Thyroid gland (tissue), 4 donors: ENCODE results near the gene ZNF407. TPM values are rescaled to one million over a fixed set of nuclear protein-coding genes. Genes with fewer than 3 reads are reported as not detected.

ENCODE experiments used
- DNase-seq, 2 donors: peaks; one replicate each; pipeline ENCODE4 v3.0.0-alpha.2; 2019
- H3K27ac ChIP-seq, 3 donors: fragments of 200-600 bp; sonication (generic); 1 replicate in 2 of 3; 2 replicates in 1 of 3; pipeline ENCODE4 v1.5.1; 2016 to 2019; ENCODE audit warnings: mild to moderate bottlenecking in 1 of 3, moderate library complexity in 1 of 3
- H3K27me3 ChIP-seq: fragments of 200-600 bp; sonication (generic); one replicate; pipeline ENCODE4 v1.5.1; 2019
- H3K36me3 ChIP-seq, 2 donors: fragments of 200-600 bp; sonication (generic); one replicate each; pipeline ENCODE4 v1.5.1; 2016 to 2019
- H3K4me1 ChIP-seq, 2 donors: fragments of 200-600 bp; sonication (generic); one replicate each; pipeline ENCODE4 v1.5.1; 2017 to 2019
- H3K4me3 ChIP-seq, 3 donors: fragments of 200-600 bp; sonication (generic); replicated peaks in 1 of 3; 1 replicate in 2 of 3; 2 replicates in 1 of 3; pipeline ENCODE4 v1.5.1; 2016; ENCODE audit warnings: mild to moderate bottlenecking in 1 of 3
- H3K9me3 ChIP-seq: fragments of 200-600 bp; sonication (generic); one replicate; pipeline ENCODE4 v1.5.1; 2017
- CTCF ChIP-seq, 6 experiments: fragments of 200-600 bp in 3 of 6; fragments of 450-650 bp in 3 of 6; sonication (generic) in 3 of 6; IDR thresholded peaks; one replicate each; pipeline ENCODE4 v1.5.1; 2016 to 2019; ENCODE audit warnings: antibody characterized with exemption in 6 of 6, mild to moderate bottlenecking in 2 of 6, inconsistent platforms in 1 of 6, moderate library complexity in 1 of 6
- POLR2A ChIP-seq, 2 donors: fragments of 450-650 bp; IDR thresholded peaks; one replicate each; pipeline ENCODE4 v1.6.1; 2017; ENCODE audit warnings: antibody characterized with exemption in 2 of 2, mild to moderate bottlenecking in 2 of 2, moderate library complexity in 1 of 2
- WGBS, 2 donors: methylation state at CpG; one replicate each; pipeline ENCODE4 v1.1.5; 2017; 5-methylcytosine and 5-hydroxymethylcytosine counted together
- intact Hi-C: fragments of 100-400 bp; cut with DNase I; formaldehyde crosslinking; loops from one replicate; pipeline ENCODE4 v1.15.1; 2023
- total RNA-seq, 4 donors: library from RNA; depleted of rRNA; stranded (reverse); fragments of >200 nt; gene quantifications; one replicate each; pipeline ENCODE4 v1.2.3, GENCODE V29; 2016

The ZNF407 gene
- total RNA-seq, 4 donors from 2014 or later, result 20.2 to 40.0 (median 26.4) TPM

DNA sequence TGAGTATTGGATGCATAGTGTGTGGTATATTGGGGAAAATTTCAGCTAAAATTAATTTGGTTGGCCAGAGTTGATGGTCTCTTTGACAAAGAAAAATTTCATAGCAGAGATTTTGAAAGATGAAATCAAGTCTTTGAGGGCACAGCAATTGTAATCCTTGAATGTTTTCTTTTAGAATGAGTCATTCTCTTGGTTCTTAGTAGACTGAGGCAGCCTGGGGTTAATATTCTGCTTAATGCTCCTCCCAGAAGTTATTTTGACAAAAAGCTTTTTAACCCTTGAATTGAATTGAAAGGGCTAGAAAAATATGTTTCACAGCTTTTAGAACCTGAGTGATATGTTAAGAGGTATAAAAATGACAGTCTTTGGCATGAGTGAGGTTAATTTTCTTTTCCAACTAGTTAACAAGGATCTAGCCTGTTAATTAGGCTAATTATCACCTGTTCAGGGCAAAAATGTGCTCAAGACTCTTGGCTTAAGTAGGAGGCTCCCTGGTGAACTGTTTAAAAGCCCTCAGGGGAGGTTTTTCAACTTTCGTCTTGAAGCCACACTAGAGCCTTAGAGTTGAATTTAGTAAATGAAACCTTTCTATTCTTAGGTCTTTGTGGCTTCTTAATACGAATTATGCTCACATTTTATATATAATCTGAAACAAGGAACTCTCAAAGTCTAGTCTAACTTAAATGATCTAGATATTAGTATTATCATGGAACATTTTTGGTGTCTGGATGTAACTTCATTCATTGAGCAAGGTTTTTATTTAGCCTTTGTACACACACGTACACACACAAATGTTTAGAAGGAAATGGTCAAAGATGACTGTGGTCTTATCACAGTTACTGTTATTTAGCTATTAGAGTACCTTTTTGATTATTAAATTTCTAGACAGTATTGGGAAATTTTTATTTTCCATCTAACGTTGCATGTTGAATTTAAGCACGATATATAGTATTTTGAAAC, 272.5 kb downstream of the ZNF407 start:
- TF ChIP-seq CTCF (IDR thresholded peaks at IDR 0.05) (no peak), POLR2A (IDR thresholded peaks at IDR 0.05) (no peak)
- no peaks in the 10 kb centered on the region for H3K27me3 ChIP-seq
- WGBS, 2 donors, result 86 to 87% methylated on average over 5 of the region's 5 CpGs
- H3K4me3 ChIP-seq, result no peak overlapping the region
- no peak for DNase-seq
- H3K9me3 ChIP-seq, result no peaks in the 10 kb centered on the region
- no peak overlapping the region for H3K27ac ChIP-seq
- no peaks in the 10 kb centered on the region for H3K36me3 ChIP-seq
- H3K4me1 ChIP-seq, result peaks cover 0 to 2% of the 10 kb centered on the region in 2 donors
- intact Hi-C loops, result no loop called here

DNA sequence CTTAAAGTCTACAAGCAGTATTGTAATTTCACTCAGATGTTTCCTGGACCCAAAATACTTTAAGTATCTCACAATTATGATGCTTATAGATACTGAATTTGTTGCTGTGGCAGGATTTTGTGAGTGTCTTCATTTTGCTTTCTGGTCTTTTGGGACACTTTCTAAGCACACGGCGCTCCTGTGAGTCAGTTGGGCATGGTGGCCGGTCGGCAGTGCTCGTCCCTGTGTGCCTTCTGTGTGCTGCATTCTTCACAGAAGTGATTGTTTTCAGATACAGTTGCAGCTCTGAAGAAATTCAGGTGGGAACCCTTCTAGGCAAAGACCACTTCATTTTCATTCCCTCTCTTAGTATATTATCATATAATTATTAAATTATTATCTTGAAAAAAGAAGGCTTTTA, 273.3 kb downstream of the ZNF407 start:
- Histone ChIP-seq H3K36me3 (no peaks in the 10 kb centered on the region), H3K4me1 (peaks cover 0 to 2% of the 10 kb centered on the region in 2 donors), H3K9me3 (no peaks in the 10 kb centered on the region), H3K27me3 (no peaks in the 10 kb centered on the region), H3K4me3 (no peak overlapping the region), H3K27ac (no peak overlapping the region)
- intact Hi-C loops, result no loop called here
- TF ChIP-seq POLR2A (IDR thresholded peaks at IDR 0.05) (no peak), CTCF (IDR thresholded peaks at IDR 0.05) (no peak)
- DNase-seq, result no peak
- WGBS, 2 donors, result 92 to 96% methylated on average over 5 of the region's 5 CpGs

- TF ChIP-seq CTCF (IDR thresholded peaks at IDR 0.05) (no peak), POLR2A (IDR thresholded peaks at IDR 0.05) (no peak)
- no peak for DNase-seq
- WGBS, 2 donors, result 82 to 88% methylated on average over 3 of the region's 3 CpGs
- Histone ChIP-seq H3K27me3 (no peaks in the 10 kb centered on the region), H3K36me3 (no peaks in the 10 kb centered on the region), H3K4me1 (peaks cover 0 to 2% of the 10 kb centered on the region in 2 donors), H3K9me3 (no peaks in the 10 kb centered on the region), H3K27ac (no peak overlapping the region), H3K4me3 (no peak overlapping the region)
- intact Hi-C loops, result no loop called here
Measured at GRCh38 chr18:74873629-74874028, 276.0 kb downstream of the ZNF407 start.

DNA sequence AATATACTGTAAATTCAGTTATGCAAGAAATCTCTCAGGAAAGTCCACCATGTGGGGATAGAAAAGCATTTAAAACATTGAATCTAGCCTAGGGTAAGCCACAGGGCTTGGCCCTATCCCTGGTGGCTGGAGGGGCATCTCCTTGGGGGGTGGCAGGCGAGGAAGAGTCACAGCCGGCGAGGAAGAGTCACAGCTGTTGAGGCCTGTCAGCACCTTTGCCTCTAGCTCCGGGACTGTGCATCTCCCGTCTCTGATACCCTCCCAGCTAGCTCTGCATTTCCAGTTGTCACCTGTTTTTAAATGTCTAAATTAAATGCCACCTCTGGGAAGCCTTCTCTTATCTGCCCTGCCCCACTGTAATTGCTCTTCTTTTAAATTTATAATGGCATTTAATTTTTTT, 276.7 kb downstream of the ZNF407 start:
- TF ChIP-seq CTCF (IDR thresholded peaks at IDR 0.05), result no peak
- Histone ChIP-seq H3K4me1 (peaks cover 0 to 2% of the 10 kb centered on the region in 2 donors), H3K9me3 (no peaks in the 10 kb centered on the region), H3K27me3 (no peaks in the 10 kb centered on the region), H3K27ac (no peak overlapping the region), H3K4me3 (no peak overlapping the region), H3K36me3 (no peaks in the 10 kb centered on the region)
- intact Hi-C loops, result no loop called here
- no peak for DNase-seq
- WGBS, 2 donors, result 95 to 97% methylated on average over 5 of the region's 5 CpGs

GRCh38 chr18:74876630-74877243, 279.1 kb downstream of the ZNF407 start:
- H3K36me3 ChIP-seq, result no peaks in the 10 kb centered on the region
- 94 to 95% methylated on average over 18 of the region's 18 CpGs for WGBS, 2 donors
- H3K27ac ChIP-seq, result no peak overlapping the region
- DNase-seq, result no peak
- H3K4me1 ChIP-seq, result no peaks in the 10 kb centered on the region
- no peaks in the 10 kb centered on the region for H3K27me3 ChIP-seq
- TF ChIP-seq POLR2A (IDR thresholded peaks at IDR 0.05), result no peak
- no peaks in the 10 kb centered on the region for H3K9me3 ChIP-seq
- H3K4me3 ChIP-seq, result no peak overlapping the region
- intact Hi-C loops, result no loop called here
